NCI-H187 treated with DMSO at 0.1 percent for 48 hours (cell line): ENCODE results near the gene ATL1.
A peak's percentile ranks its signal among the peaks of the same experiment; 100 is the strongest.
"Not testable (repeated sequence)": the region's sequence is repeated elsewhere in the genome, so short reads cannot be mapped to it uniquely, and the experiment has no call there.

ENCODE experiments used
- DNase-seq: peaks from one replicate; lab custom pipeline; 2025; lab: John Stamatoyannopoulos, UW

Gene ATL1

GRCh38 chr14:50534997-50535396 lies 24.9 kb upstream of the ATL1 start:
- DNase-seq = no peak

GRCh38 chr14:50538034-50538433 lies 21.9 kb upstream of the ATL1 start:
- not testable (repeated sequence) for DNase-seq

- DNase-seq = no peak
Measured at GRCh38 chr14:50539051-50539450, 20.9 kb upstream of the ATL1 start.

- DNase-seq = no peak
Measured at GRCh38 chr14:50541159-50541567, 18.8 kb upstream of the ATL1 start.

GRCh38 chr14:50542941-50543418 lies 17.0 kb upstream of the ATL1 start:
- peak; percentile 62 for DNase-seq

GRCh38 chr14:50544911-50545310 lies 15.0 kb upstream of the ATL1 start:
- no peak for DNase-seq

GRCh38 chr14:50545618-50546017 lies 14.3 kb upstream of the ATL1 start:
- no peak for DNase-seq

GRCh38 chr14:50550294-50550693 lies 9.7 kb upstream of the ATL1 start:
- DNase-seq = no peak

GRCh38 chr14:50551877-50552276 lies 8.1 kb upstream of the ATL1 start:
- DNase-seq = no peak

GRCh38 chr14:50552796-50553195 lies 7.1 kb upstream of the ATL1 start:
- not testable (repeated sequence) for DNase-seq

- DNase-seq = peak; percentile 53
Measured at GRCh38 chr14:50560931-50561285, 963 bp downstream of the ATL1 start.

GRCh38 chr14:50562841-50563240 lies 2.9 kb downstream of the ATL1 start:
- no peak for DNase-seq

GRCh38 chr14:50569714-50570274 lies 9.8 kb downstream of the ATL1 start:
- DNase-seq = no peak

GRCh38 chr14:50573862-50574261 lies 13.9 kb downstream of the ATL1 start:
- no peak for DNase-seq

- DNase-seq = no peak
Measured at GRCh38 chr14:50575769-50576168, 15.8 kb downstream of the ATL1 start.

GRCh38 chr14:50577982-50578381 lies 18.0 kb downstream of the ATL1 start:
- no peak for DNase-seq

- no peak for DNase-seq
Measured at GRCh38 chr14:50578433-50578832, 18.5 kb downstream of the ATL1 start.

- no peak for DNase-seq
Measured at GRCh38 chr14:50590464-50590863, 30.5 kb downstream of the ATL1 start.

- DNase-seq = no peak
Measured at GRCh38 chr14:50594577-50595316, 34.8 kb downstream of the ATL1 start.

- no peak for DNase-seq
Measured at GRCh38 chr14:50598765-50599164, 38.8 kb downstream of the ATL1 start.

- no peak for DNase-seq
Measured at GRCh38 chr14:50599700-50600444, 39.9 kb downstream of the ATL1 start.

- DNase-seq = no peak
Measured at GRCh38 chr14:50600849-50601248, 40.9 kb downstream of the ATL1 start.

GRCh38 chr14:50601394-50601793 lies 41.4 kb downstream of the ATL1 start:
- DNase-seq = no peak
